GM20000 (cell line): ENCODE results near the gene PRAMEF12.
"Not testable (repeated sequence)": the region's sequence is repeated elsewhere in the genome, so short reads cannot be mapped to it uniquely, and the experiment has no call there.

Source experiments
- DNase-seq: peaks from one replicate; pipeline ENCODE4 v3.0.0; 2012; ENCODE audit warnings: low spot score
- CTCF ChIP-seq: IDR thresholded peaks from 2 replicates; pipeline ENCODE4 v1.5.1; 2012; ENCODE audit warnings: mild to moderate bottlenecking, control low read depth; ENCODE audit errors: extremely low read depth, missing control alignments

Gene PRAMEF12

DNA sequence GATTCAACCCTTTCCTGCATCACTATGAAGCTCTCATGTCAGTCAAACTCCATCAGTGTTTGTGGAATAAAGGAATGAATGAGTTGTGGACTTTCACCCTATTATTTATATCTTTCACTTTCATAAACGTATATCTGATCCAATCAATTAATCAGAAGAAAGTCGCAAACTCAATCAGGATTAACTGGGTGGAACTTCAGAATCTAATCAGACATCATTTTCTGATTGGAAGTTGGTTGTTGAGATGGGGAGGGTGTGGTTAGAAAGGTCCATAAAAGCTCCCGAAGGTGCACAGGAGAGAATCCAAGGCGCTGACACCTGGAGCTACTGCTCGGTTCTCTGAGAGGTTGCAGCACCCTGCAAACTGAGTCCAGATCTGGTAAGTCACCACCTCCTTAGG is at the start of gene PRAMEF12:
Gene PRAMEF12, plus strand, starts transcription at position 301 of the 400 bp plus-strand sequence. CDS start 1,130 bp downstream, outside the sequence.
- DNase-seq: no peak
- no peak for TF ChIP-seq CTCF

DNA sequence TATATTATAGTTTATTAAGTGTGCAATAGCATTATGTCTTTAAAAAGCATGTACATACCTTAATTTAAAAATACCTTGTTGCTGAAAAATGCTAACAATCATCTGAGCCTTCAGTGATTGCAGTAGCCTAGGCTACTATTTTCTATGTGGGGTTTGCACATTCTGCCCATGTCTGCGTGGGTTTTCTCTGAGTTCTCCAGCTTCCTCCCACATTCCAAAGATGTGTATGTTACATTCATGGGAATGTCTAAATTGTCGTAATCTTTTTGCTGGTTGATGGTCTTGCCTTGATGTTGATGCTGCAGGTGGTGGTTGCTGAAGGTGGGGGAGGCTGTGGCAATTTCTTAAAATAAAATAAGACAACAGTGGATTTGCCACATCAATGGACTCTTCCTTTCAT is 45.1 kb upstream of the PRAMEF12 start:
- DNase-seq: no peak
- TF ChIP-seq CTCF: no peak

- no peak for DNase-seq
- no peak for TF ChIP-seq CTCF
Observed at GRCh38 chr1:12730156-12730555, 43.4 kb upstream of the PRAMEF12 start.

GRCh38 chr1:12731084-12731483 is 42.5 kb upstream of the PRAMEF12 start:
- not testable (repeated sequence) for DNase-seq

DNA sequence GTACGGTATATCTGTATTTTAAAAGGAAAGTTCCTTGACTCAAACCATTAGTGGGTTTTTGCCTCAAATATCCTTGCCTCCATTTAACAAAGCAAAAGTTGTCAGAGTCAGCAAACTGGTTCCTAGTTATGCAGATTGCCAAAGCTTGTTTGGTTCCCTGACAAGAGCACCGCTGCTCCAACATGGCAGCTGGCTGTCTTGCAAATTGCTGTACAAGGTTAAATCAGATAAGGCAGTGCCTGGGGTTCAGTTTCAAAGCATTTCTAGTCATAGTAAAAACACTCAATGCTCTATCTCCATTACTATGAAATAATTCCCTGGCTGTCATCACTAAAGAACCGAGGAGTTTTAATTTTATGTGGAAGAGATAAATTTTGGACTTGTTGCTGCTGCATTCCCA is 38.9 kb upstream of the PRAMEF12 start:
- no peak for DNase-seq
- no peak for TF ChIP-seq CTCF

GRCh38 chr1:12738934-12739333 is 34.6 kb upstream of the PRAMEF12 start:
- DNase-seq: no peak
- TF ChIP-seq CTCF: no peak

GRCh38 chr1:12739613-12740012 is 33.9 kb upstream of the PRAMEF12 start:
- DNase-seq: no peak
- no peak for TF ChIP-seq CTCF

DNA sequence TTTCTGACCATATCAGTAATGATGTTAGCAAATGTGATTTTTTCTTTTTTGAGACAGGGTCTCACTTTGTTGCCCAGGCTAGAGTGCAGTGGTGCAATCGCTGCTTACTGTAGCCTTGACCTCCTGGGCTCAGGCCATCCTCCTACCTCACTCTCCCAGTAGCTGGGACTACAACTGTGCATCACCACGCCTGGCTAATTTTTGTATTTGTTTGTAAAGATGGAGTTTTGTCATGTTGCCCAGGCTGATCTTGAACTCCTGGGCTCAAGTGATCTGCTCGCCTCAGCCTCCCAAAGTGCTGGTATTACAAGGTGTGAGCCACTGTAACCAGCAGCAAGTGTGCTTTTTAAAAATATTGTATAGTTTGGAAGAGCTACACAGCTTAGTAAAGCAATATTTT is 31.6 kb upstream of the PRAMEF12 start:
- no peak for TF ChIP-seq CTCF

More for the DNA sequence above, 31.6 kb upstream of the PRAMEF12 start:
- DNase-seq: no peak
